ENCODE measurements around the gene EFCAB6.

GRCh38 chr22:43550024-43550620 is 262.0 kb downstream of the EFCAB6 start:
- no peak for TF ChIP-seq NR3C1 (CRISPR knock-in tag; IDR thresholded peaks at IDR 0.05)
- TF ChIP-seq TCF7 (IDR thresholded peaks at IDR 0.05; ENCODE audit: borderline replicate concordance), result no peak
- TF ChIP-seq, protein P1, sequence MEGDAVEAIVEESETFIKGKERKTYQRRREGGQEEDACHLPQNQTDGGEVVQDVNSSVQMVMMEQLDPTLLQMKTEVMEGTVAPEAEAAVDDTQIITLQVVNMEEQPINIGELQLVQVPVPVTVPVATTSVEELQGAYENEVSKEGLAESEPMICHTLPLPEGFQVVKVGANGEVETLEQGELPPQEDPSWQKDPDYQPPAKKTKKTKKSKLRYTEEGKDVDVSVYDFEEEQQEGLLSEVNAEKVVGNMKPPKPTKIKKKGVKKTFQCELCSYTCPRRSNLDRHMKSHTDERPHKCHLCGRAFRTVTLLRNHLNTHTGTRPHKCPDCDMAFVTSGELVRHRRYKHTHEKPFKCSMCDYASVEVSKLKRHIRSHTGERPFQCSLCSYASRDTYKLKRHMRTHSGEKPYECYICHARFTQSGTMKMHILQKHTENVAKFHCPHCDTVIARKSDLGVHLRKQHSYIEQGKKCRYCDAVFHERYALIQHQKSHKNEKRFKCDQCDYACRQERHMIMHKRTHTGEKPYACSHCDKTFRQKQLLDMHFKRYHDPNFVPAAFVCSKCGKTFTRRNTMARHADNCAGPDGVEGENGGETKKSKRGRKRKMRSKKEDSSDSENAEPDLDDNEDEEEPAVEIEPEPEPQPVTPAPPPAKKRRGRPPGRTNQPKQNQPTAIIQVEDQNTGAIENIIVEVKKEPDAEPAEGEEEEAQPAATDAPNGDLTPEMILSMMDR (IDR thresholded peaks at IDR 0.05 in 2 of 3, conservative IDR thresholded peaks at IDR 0.05 in 1 of 3; ENCODE audit: insufficient read depth in 2 of 3, low read depth in 1 of 3, low read length in 3 of 3), result no peak
- TF ChIP-seq THRAP3 (IDR thresholded peaks at IDR 0.05; ENCODE audit: borderline replicate concordance), result no peak
- TF ChIP-seq CREB1 (IDR thresholded peaks at IDR 0.05), result no peak
- TF ChIP-seq CREB1 (CRISPR knock-in tag; IDR thresholded peaks at IDR 0.05), result no peak
- TF ChIP-seq, protein P2, sequence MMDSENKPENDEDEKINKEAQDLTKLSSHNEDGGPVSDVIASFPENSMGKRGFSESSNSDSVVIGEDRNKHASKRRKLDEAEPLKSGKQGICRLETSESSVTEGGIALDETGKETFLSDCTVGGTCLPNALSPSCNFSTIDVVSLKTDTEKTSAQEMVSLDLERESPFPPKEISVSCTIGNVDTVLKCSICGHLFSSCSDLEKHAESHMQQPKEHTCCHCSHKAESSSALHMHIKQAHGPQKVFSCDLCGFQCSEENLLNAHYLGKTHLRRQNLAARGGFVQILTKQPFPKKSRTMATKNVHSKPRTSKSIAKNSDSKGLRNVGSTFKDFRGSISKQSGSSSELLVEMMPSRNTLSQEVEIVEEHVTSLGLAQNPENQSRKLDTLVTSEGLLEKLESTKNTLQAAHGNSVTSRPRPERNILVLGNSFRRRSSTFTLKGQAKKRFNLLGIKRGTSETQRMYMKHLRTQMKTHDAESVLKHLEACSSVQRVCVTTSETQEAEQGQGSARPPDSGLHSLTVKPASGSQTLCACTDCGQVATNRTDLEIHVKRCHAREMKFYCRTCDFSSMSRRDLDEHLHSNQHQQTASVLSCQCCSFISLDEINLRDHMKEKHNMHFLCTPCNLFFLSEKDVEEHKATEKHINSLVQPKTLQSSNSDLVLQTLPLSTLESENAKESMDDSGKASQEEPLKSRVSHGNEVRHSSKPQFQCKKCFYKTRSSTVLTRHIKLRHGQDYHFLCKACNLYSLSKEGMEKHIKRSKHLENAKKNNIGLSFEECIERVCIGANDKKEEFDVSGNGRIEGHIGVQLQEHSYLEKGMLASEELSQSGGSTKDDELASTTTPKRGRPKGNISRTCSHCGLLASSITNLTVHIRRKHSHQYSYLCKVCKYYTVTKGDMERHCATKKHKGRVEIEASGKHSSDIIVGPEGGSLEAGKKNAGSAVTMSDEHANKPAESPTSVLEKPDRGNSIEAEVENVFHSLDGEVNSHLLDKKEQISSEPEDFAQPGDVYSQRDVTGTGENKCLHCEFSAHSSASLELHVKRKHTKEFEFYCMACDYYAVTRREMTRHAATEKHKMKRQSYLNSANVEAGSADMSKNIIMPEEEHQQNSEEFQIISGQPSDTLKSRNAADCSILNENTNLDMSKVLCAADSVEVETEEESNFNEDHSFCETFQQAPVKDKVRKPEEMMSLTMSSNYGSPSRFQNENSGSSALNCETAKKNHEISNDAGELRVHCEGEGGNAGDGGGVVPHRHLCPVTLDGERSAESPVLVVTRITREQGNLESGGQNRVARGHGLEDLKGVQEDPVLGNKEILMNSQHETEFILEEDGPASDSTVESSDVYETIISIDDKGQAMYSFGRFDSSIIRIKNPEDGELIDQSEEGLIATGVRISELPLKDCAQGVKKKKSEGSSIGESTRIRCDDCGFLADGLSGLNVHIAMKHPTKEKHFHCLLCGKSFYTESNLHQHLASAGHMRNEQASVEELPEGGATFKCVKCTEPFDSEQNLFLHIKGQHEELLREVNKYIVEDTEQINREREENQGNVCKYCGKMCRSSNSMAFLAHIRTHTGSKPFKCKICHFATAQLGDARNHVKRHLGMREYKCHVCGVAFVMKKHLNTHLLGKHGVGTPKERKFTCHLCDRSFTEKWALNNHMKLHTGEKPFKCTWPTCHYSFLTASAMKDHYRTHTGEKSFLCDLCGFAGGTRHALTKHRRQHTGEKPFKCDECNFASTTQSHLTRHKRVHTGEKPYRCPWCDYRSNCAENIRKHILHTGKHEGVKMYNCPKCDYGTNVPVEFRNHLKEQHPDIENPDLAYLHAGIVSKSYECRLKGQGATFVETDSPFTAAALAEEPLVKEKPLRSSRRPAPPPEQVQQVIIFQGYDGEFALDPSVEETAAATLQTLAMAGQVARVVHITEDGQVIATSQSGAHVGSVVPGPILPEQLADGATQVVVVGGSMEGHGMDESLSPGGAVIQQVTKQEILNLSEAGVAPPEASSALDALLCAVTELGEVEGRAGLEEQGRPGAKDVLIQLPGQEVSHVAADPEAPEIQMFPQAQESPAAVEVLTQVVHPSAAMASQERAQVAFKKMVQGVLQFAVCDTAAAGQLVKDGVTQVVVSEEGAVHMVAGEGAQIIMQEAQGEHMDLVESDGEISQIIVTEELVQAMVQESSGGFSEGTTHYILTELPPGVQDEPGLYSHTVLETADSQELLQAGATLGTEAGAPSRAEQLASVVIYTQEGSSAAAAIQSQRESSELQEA (IDR thresholded peaks at IDR 0.05; ENCODE audit: low read depth), result no peak
- TF ChIP-seq MEF2A (IDR thresholded peaks at IDR 0.05; ENCODE audit: control insufficient read depth, low read depth, low read length), result no peak
- no peak for TF ChIP-seq IRF2 (CRISPR knock-in tag; IDR thresholded peaks at IDR 0.05)
- TF ChIP-seq TAF1 (IDR thresholded peaks at IDR 0.05; ENCODE audit: control insufficient read depth, extremely low read depth, insufficient read depth, low read length, severe bottlenecking), result no peak

Data from K562 (cell line).